ENCODE data around the gene CD93.

The CD93 gene

GRCh38 chr20:23032056-23032749, 53.9 kb downstream of the CD93 start:
- DNase-seq = no peak

- DNase-seq = no peak
Measured at GRCh38 chr20:23031346-23031745, 54.8 kb downstream of the CD93 start.
